HepG2 (cell line): ENCODE results near the gene BRSK2. TPM values are rescaled to one million over a fixed set of nuclear protein-coding genes. Genes with fewer than 3 reads are reported as not detected.
A peak's percentile ranks its signal among the peaks of the same experiment; 100 is the strongest.

ENCODE experiments used
- BCL6 ChIP-seq: IDR thresholded peaks from 2 replicates; pipeline ENCODE4 v1.6.1; 2016; ENCODE audit warnings: missing genetic modification reagents, missing compliant biosample characterization
- CBFB ChIP-seq: sonication (generic); formaldehyde crosslinking; IDR thresholded peaks from 2 replicates; pipeline ENCODE4 v1.4.0; 2020; ENCODE audit warnings: missing genetic modification reagents
- IKZF1 ChIP-seq: fragments of 450-650 bp; IDR thresholded peaks from 2 replicates; pipeline ENCODE4 v1.7.1; 2016
- JUND ChIP-seq: sonication (generic); formaldehyde crosslinking; IDR thresholded peaks from 2 replicates; pipeline ENCODE4 v1.8.0; 2022; ENCODE audit warnings: mild to moderate bottlenecking, missing genetic modification reagents
- MXI1 ChIP-seq: IDR thresholded peaks from 3 replicates; pipeline ENCODE4 v1.6.1; 2012; ENCODE audit warnings: low read depth, low read length, inconsistent platforms, borderline replicate concordance
- U2AF1 ChIP-seq: fragments of 200-400 bp; formaldehyde crosslinking; optimal IDR thresholded peaks from 2 replicates; pipeline ENCODE3; 2017; ENCODE audit warnings: mild to moderate bottlenecking, low read depth, low read length
- ZNF253 ChIP-seq: sonication (generic); formaldehyde crosslinking; IDR thresholded peaks from 2 replicates; pipeline ENCODE4 v1.8.0; 2022; ENCODE audit warnings: mild to moderate bottlenecking, missing genetic modification reagents, borderline replicate concordance
- ZNF550 ChIP-seq: sonication (generic); formaldehyde crosslinking; IDR thresholded peaks from 2 replicates; pipeline ENCODE4 v1.4.0; 2020; ENCODE audit warnings: mild to moderate bottlenecking, missing genetic modification reagents, borderline replicate concordance
- ZNF619 ChIP-seq: sonication (generic); formaldehyde crosslinking; IDR thresholded peaks from 2 replicates; pipeline ENCODE4 v1.4.0; 2020; ENCODE audit warnings: mild to moderate bottlenecking, missing genetic modification reagents
- ZNF776 ChIP-seq: sonication (generic); formaldehyde crosslinking; IDR thresholded peaks from 2 replicates; pipeline ENCODE4 v1.4.0; 2020; ENCODE audit warnings: mild to moderate bottlenecking, missing genetic modification reagents
- ZSCAN20 ChIP-seq: sonication (generic); formaldehyde crosslinking; IDR thresholded peaks from 2 replicates; pipeline ENCODE4 v1.4.0; 2020; ENCODE audit warnings: missing genetic modification reagents, mild to moderate bottlenecking, borderline replicate concordance
- ZSCAN31 ChIP-seq: sonication (generic); formaldehyde crosslinking; IDR thresholded peaks from 2 replicates; pipeline ENCODE4 v1.5.0; 2020; ENCODE audit warnings: low read depth, mild to moderate bottlenecking, missing genetic modification reagents
- polyA plus RNA-seq, 8 experiments: library from polyadenylated mRNA; depleted of rRNA in 3 of 8; stranded (reverse) in 7 of 8; unstranded in 1 of 8; fragments of >200 nt; fragmentation: Illumina TruSeq in 4 of 8; extraction: Trizol in 4 of 8; gene quantifications; 2 replicates each; pipeline versions ENCODE4 v1.2.1 to v1.2.3, GENCODE V29; 2011 to 2016; ENCODE audit warnings: low read depth in 4 of 8, missing spikeins in 1 of 8, mixed read lengths in 1 of 8; ENCODE audit not compliant: insufficient read depth in 1 of 8
- total RNA-seq, 5 experiments: library from RNA; depleted of rRNA; stranded (reverse); fragments of >200 nt; fragmentation: Illumina TruSeq; extraction: Trizol; gene quantifications; 2 replicates each; pipeline ENCODE4 v1.2.3, GENCODE V29; 2016; ENCODE audit warnings: low read depth in 1 of 5
- TF ChIP-seq, protein P1 (sequence below): sonication (generic); formaldehyde crosslinking; IDR thresholded peaks from 2 replicates; pipeline ENCODE4 v1.5.1; 2020; ENCODE audit warnings: mild to moderate bottlenecking, missing genetic modification reagents, moderate library complexity
- TF ChIP-seq, protein P2 (sequence below): sonication (generic); formaldehyde crosslinking; IDR thresholded peaks from 2 replicates; pipeline ENCODE4 v1.9.0; 2021; ENCODE audit warnings: missing genetic modification reagents, mild to moderate bottlenecking, borderline replicate concordance
- TF ChIP-seq, protein P3 (sequence below): sonication (generic); formaldehyde crosslinking; IDR thresholded peaks from 2 replicates; pipeline ENCODE4 v1.4.0; 2020; ENCODE audit warnings: missing genetic modification reagents

BRSK2 gene
- total and polyA plus RNA-seq, 2 of the 13 experiments (the other 11 are each of a cell fraction or from before 2014, with no cell fraction given) = 0.74 to 1.1 TPM

DNA sequence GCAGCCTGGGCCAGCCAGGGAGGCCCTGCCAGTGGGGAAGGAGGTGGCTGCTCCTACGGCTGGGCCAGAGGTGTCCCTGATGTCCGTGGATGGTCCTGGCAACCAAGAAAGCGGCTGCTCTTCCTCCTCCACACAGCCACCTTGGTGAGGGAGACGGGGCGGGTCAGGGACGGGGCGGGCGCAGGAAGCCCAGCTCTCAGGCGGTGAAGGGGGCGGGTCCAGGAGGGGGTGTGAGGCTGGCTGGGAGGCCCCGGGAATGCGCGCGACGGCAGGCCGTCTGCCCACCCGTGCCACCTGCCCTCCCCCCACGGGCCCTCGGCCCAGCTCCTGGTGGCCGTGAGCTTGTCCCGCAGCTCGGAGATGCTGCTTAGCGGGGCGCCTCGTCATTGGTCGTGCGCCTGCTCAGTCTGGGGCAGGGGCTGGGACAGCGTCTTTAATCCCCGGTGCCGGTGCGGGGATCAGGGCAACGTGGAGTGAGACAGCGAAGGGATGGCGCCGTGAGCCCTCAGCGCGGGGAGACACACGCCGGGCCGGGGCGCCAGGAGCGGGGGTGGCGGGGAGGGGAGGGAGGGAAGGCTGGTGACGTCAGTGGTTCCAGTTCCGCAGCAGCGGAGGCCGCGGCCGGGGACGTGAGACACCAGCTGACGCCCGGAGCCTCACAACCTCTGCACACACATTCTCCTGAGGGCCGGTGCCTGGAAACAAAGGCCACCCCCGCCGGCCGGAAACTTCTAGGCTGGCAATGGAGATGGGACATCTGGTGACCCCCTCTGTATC lies 6.7 kb upstream of the BRSK2 start (continued):
- TF ChIP-seq ZNF253 (no peak), JUND (CRISPR knock-in tag) (no peak), CBFB (CRISPR knock-in tag) (no peak), U2AF1 (no peak), ZSCAN31 (CRISPR knock-in tag) (no peak), ZNF619 (CRISPR knock-in tag) (no peak), ZNF550 (CRISPR knock-in tag) (no peak), BCL6 (CRISPR knock-in tag) (no peak), ZNF776 (peak; percentile 15; the same call in 1 of the 2 replicates), IKZF1 (no peak), ZSCAN20 (CRISPR knock-in tag) (no peak), MXI1 (no peak)
- TF ChIP-seq, protein P1, sequence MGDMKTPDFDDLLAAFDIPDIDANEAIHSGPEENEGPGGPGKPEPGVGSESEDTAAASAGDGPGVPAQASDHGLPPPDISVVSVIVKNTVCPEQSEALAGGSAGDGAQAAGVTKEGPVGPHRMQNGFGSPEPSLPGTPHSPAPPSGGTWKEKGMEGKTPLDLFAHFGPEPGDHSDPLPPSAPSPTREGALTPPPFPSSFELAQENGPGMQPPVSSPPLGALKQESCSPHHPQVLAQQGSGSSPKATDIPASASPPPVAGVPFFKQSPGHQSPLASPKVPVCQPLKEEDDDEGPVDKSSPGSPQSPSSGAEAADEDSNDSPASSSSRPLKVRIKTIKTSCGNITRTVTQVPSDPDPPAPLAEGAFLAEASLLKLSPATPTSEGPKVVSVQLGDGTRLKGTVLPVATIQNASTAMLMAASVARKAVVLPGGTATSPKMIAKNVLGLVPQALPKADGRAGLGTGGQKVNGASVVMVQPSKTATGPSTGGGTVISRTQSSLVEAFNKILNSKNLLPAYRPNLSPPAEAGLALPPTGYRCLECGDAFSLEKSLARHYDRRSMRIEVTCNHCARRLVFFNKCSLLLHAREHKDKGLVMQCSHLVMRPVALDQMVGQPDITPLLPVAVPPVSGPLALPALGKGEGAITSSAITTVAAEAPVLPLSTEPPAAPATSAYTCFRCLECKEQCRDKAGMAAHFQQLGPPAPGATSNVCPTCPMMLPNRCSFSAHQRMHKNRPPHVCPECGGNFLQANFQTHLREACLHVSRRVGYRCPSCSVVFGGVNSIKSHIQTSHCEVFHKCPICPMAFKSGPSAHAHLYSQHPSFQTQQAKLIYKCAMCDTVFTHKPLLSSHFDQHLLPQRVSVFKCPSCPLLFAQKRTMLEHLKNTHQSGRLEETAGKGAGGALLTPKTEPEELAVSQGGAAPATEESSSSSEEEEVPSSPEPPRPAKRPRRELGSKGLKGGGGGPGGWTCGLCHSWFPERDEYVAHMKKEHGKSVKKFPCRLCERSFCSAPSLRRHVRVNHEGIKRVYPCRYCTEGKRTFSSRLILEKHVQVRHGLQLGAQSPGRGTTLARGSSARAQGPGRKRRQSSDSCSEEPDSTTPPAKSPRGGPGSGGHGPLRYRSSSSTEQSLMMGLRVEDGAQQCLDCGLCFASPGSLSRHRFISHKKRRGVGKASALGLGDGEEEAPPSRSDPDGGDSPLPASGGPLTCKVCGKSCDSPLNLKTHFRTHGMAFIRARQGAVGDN (CRISPR knock-in tag) = peak; percentile 75
- TF ChIP-seq, protein P2, sequence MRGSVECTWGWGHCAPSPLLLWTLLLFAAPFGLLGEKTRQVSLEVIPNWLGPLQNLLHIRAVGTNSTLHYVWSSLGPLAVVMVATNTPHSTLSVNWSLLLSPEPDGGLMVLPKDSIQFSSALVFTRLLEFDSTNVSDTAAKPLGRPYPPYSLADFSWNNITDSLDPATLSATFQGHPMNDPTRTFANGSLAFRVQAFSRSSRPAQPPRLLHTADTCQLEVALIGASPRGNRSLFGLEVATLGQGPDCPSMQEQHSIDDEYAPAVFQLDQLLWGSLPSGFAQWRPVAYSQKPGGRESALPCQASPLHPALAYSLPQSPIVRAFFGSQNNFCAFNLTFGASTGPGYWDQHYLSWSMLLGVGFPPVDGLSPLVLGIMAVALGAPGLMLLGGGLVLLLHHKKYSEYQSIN (CRISPR knock-in tag) = no peak
- TF ChIP-seq, protein P3, sequence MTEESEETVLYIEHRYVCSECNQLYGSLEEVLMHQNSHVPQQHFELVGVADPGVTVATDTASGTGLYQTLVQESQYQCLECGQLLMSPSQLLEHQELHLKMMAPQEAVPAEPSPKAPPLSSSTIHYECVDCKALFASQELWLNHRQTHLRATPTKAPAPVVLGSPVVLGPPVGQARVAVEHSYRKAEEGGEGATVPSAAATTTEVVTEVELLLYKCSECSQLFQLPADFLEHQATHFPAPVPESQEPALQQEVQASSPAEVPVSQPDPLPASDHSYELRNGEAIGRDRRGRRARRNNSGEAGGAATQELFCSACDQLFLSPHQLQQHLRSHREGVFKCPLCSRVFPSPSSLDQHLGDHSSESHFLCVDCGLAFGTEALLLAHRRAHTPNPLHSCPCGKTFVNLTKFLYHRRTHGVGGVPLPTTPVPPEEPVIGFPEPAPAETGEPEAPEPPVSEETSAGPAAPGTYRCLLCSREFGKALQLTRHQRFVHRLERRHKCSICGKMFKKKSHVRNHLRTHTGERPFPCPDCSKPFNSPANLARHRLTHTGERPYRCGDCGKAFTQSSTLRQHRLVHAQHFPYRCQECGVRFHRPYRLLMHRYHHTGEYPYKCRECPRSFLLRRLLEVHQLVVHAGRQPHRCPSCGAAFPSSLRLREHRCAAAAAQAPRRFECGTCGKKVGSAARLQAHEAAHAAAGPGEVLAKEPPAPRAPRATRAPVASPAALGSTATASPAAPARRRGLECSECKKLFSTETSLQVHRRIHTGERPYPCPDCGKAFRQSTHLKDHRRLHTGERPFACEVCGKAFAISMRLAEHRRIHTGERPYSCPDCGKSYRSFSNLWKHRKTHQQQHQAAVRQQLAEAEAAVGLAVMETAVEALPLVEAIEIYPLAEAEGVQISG (CRISPR knock-in tag) = no peak
